Erythroblast (primary cell): ENCODE data around the gene ZCCHC4.

Experiments used
- GATA1 ChIP-seq: IDR thresholded peaks from 2 replicates; pipeline ENCODE4 v1.6.1; 2011; ENCODE audit warnings: low read depth, mild to moderate bottlenecking, control low read depth, low read length, moderate library complexity
- POLR2A ChIP-seq: IDR thresholded peaks from 2 replicates; pipeline ENCODE4 v1.6.1; 2011; ENCODE audit warnings: mild to moderate bottlenecking, low read length

DNA sequence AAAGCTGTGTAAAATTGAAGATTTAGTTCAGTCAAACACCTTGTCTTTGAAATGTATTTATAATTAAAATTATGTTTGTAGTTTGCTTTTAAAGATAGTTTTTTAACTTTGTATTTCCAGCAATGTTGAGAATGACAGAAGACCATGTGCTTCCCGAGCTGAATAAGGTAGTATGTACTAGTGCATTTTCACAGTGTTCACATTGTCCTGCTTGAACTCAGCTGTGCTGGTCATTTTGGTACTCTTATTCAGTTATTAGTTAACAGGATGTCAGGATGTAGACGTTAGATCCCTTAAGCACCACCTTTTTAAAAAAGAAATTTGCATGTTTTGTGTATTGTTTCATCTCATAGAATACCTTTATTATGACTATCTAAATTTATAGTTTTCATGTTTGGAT is 92.9 kb downstream of the ZCCHC4 start:
- TF ChIP-seq POLR2A (no peak), GATA1 (no peak)
